Measurements from ENCODE around the gene BCL2L15. TPM values are rescaled to one million over a fixed set of nuclear protein-coding genes. Genes with fewer than 3 reads are reported as not detected.

BCL2L15 gene
- total RNA-seq, 1 experiment from 2014 or later: 0.09 TPM

GRCh38 chr1:113895098-113895497, 7.7 kb upstream of the BCL2L15 start:
- Mint-ChIP-seq H3K9me3 (ENCODE audit: unreplicated experiment) (no peaks in the 10 kb centered on the region), H3K27ac (ENCODE audit: unreplicated experiment) (no peak overlapping the region), H3K27me3 (ENCODE audit: insufficient read depth, unreplicated experiment) (no peaks in the 10 kb centered on the region), H3K4me1 (ENCODE audit: low read depth, unreplicated experiment) (no peaks in the 10 kb centered on the region), H3K36me3 (ENCODE audit: insufficient read depth, unreplicated experiment) (peaks cover 6% of the 10 kb centered on the region), H3K4me3 (ENCODE audit: unreplicated experiment) (no peak overlapping the region)
- no TSS peak for BruUV-seq (replicated peaks)
- intact Hi-C loops (cut with micrococcal nuclease; ENCODE audit: unreplicated experiment): no loop called here
- TF ChIP-seq, protein P1, sequence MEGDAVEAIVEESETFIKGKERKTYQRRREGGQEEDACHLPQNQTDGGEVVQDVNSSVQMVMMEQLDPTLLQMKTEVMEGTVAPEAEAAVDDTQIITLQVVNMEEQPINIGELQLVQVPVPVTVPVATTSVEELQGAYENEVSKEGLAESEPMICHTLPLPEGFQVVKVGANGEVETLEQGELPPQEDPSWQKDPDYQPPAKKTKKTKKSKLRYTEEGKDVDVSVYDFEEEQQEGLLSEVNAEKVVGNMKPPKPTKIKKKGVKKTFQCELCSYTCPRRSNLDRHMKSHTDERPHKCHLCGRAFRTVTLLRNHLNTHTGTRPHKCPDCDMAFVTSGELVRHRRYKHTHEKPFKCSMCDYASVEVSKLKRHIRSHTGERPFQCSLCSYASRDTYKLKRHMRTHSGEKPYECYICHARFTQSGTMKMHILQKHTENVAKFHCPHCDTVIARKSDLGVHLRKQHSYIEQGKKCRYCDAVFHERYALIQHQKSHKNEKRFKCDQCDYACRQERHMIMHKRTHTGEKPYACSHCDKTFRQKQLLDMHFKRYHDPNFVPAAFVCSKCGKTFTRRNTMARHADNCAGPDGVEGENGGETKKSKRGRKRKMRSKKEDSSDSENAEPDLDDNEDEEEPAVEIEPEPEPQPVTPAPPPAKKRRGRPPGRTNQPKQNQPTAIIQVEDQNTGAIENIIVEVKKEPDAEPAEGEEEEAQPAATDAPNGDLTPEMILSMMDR (IDR thresholded peaks at IDR 0.05; ENCODE audit: insufficient read depth in 1 of 2, low read depth in 1 of 2, low read length in 1 of 2, severe bottlenecking in 1 of 2, unreplicated experiment in 1 of 2): no peak
- Histone ChIP-seq H3K27me3 (replicated peaks; ENCODE audit: control insufficient read depth, insufficient read depth, low read length) (no peaks in the 10 kb centered on the region), H3K36me3 (ENCODE audit: control insufficient read depth, insufficient read depth, low read length) (no peaks in the 10 kb centered on the region), H3K4me3 (ENCODE audit: low read depth, low read length) (no peak overlapping the region), H3K9me3 (no peaks in the 10 kb centered on the region), H3K4me1 (no peaks in the 10 kb centered on the region)
- ChIA-PET POLR2A (no interaction called here), CTCF (no interaction called here)
- no peak for DNase-seq

DNA sequence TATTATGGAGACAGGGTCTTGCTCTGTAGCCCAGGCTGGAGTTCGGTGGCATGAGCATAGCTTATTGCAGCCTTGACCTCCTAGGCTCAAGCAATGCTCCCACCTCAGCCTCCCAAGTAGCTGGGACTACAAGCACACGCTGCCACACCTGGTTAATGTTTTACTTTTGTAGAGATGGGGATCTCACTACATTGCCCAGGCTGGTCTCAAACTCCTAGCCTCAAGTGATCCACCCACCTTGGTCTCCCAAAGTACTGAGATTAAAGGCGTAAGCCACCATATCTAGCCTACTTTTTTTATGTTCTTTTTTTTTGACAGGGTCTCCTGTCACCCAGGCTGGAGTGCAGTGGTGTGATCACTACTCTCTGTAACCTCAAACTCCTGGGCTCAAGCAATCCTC, 5.9 kb upstream of the BCL2L15 start:
- Histone ChIP-seq H3K4me3 (ENCODE audit: low read depth, low read length) (no peak overlapping the region), H3K9me3 (no peaks in the 10 kb centered on the region), H3K36me3 (ENCODE audit: control insufficient read depth, insufficient read depth, low read length) (no peaks in the 10 kb centered on the region), H3K4me1 (no peaks in the 10 kb centered on the region), H3K27me3 (replicated peaks; ENCODE audit: control insufficient read depth, insufficient read depth, low read length) (no peaks in the 10 kb centered on the region)
- intact Hi-C loops (cut with micrococcal nuclease; ENCODE audit: unreplicated experiment): no loop called here
- H3K27ac Mint-ChIP-seq (ENCODE audit: unreplicated experiment): no peak overlapping the region
- POLR2A ChIA-PET: no interaction called here
- TF ChIP-seq, protein P1 (IDR thresholded peaks at IDR 0.05; ENCODE audit: insufficient read depth in 1 of 2, low read depth in 1 of 2, low read length in 1 of 2, severe bottlenecking in 1 of 2, unreplicated experiment in 1 of 2): no peak
- H3K36me3 Mint-ChIP-seq (ENCODE audit: insufficient read depth, unreplicated experiment): peaks cover under 1% of the 10 kb centered on the region
- no peaks in the 10 kb centered on the region for H3K9me3 Mint-ChIP-seq (ENCODE audit: unreplicated experiment)
- BruUV-seq (replicated peaks): no TSS peak
- no peak for DNase-seq
- no peak overlapping the region for H3K4me3 Mint-ChIP-seq (ENCODE audit: unreplicated experiment)
- no peaks in the 10 kb centered on the region for H3K4me1 Mint-ChIP-seq (ENCODE audit: low read depth, unreplicated experiment)
- CTCF ChIA-PET: no interaction called here
- H3K27me3 Mint-ChIP-seq (ENCODE audit: insufficient read depth, unreplicated experiment): no peaks in the 10 kb centered on the region

GRCh38 chr1:113891631-113892220, 4.3 kb upstream of the BCL2L15 start:
- H3K4me3 ChIP-seq (ENCODE audit: low read depth, low read length): no peak overlapping the region
- no peaks in the 10 kb centered on the region for H3K27me3 ChIP-seq (replicated peaks; ENCODE audit: control insufficient read depth, insufficient read depth, low read length)
- H3K36me3 Mint-ChIP-seq (ENCODE audit: insufficient read depth, unreplicated experiment): no peaks in the 10 kb centered on the region
- intact Hi-C loops (cut with micrococcal nuclease; ENCODE audit: unreplicated experiment): no loop called here
- H3K9me3 ChIP-seq: no peaks in the 10 kb centered on the region
- H3K4me1 ChIP-seq: no peaks in the 10 kb centered on the region
- H3K4me1 Mint-ChIP-seq (ENCODE audit: low read depth, unreplicated experiment): peaks cover 5% of the 10 kb centered on the region
- no peaks in the 10 kb centered on the region for H3K36me3 ChIP-seq (ENCODE audit: control insufficient read depth, insufficient read depth, low read length)
- no peak for DNase-seq
- TF ChIP-seq, protein P1 (IDR thresholded peaks at IDR 0.05; ENCODE audit: insufficient read depth in 1 of 2, low read depth in 1 of 2, low read length in 1 of 2, severe bottlenecking in 1 of 2, unreplicated experiment in 1 of 2): no peak
- H3K9me3 Mint-ChIP-seq (ENCODE audit: unreplicated experiment): no peaks in the 10 kb centered on the region
- H3K27ac Mint-ChIP-seq (ENCODE audit: unreplicated experiment): no peak overlapping the region
- no peak overlapping the region for H3K4me3 Mint-ChIP-seq (ENCODE audit: unreplicated experiment)
- ChIA-PET CTCF (no interaction called here), POLR2A (no interaction called here)
- no peaks in the 10 kb centered on the region for H3K27me3 Mint-ChIP-seq (ENCODE audit: insufficient read depth, unreplicated experiment)
- no TSS peak for BruUV-seq (replicated peaks)

Measured in Caco-2 (cell line).